SJCRH30 (cell line): ENCODE results near the gene CDK5RAP2. TPM values are rescaled to one million over a fixed set of nuclear protein-coding genes. Genes with fewer than 3 reads are reported as not detected.
A peak's percentile ranks its signal among the peaks of the same experiment; 100 is the strongest.

Experiments
- DNase-seq, 2 experiments: peaks; one replicate each; pipeline ENCODE4 v3.0.0-alpha.2; 2015 to 2020
- H3K27ac ChIP-seq: fragments of 250-450 bp; sonication (Bioruptor Pico); 2 replicates; pipeline ENCODE4 v1.5.1; 2020; ENCODE audit warnings: mild to moderate bottlenecking, moderate library complexity
- H3K27me3 ChIP-seq: fragments of 250-450 bp; sonication (Bioruptor Pico); 2 replicates; pipeline ENCODE4 v1.5.1; 2020; ENCODE audit warnings: mild to moderate bottlenecking, moderate library complexity
- H3K36me3 ChIP-seq: fragments of 250-450 bp; sonication (Bioruptor Pico); 2 replicates; pipeline ENCODE4 v1.5.1; 2020; ENCODE audit warnings: mild to moderate bottlenecking, moderate library complexity
- H3K4me1 ChIP-seq: fragments of 250-450 bp; sonication (Bioruptor Pico); 2 replicates; pipeline ENCODE4 v1.5.1; 2020; ENCODE audit warnings: mild to moderate bottlenecking, moderate library complexity
- H3K4me3 ChIP-seq: fragments of 250-450 bp; sonication (Bioruptor Pico); 2 replicates; pipeline ENCODE4 v1.5.1; 2020; ENCODE audit warnings: mild to moderate bottlenecking, moderate library complexity
- H3K9me3 ChIP-seq: fragments of 250-450 bp; sonication (Bioruptor Pico); replicated peaks from 2 replicates; pipeline ENCODE4 v1.5.1; 2020; ENCODE audit warnings: mild to moderate bottlenecking, moderate library complexity
- total RNA-seq: library from RNA; depleted of rRNA; stranded (reverse); fragments of >200 nt; shearing (Covaris generic); gene quantifications from 2 replicates; pipeline ENCODE4 v1.2.3, GENCODE V29; 2014

CDK5RAP2 gene
- total RNA-seq, 1 experiment from 2014 or later: 75.9 TPM

GRCh38 chr9:120609636-120610035, 29.7 kb upstream of the CDK5RAP2 start:
- no peak overlapping the region for H3K4me3 ChIP-seq
- no peak for DNase-seq
- no peaks in the 10 kb centered on the region for H3K27me3 ChIP-seq
- no peaks in the 10 kb centered on the region for H3K9me3 ChIP-seq
- H3K27ac ChIP-seq: no peak overlapping the region
- H3K36me3 ChIP-seq: peaks cover 4% of the 10 kb centered on the region
- no peaks in the 10 kb centered on the region for H3K4me1 ChIP-seq

GRCh38 chr9:120608421-120608820, 28.5 kb upstream of the CDK5RAP2 start:
- Histone ChIP-seq H3K27me3 (no peaks in the 10 kb centered on the region), H3K4me1 (no peaks in the 10 kb centered on the region), H3K4me3 (no peak overlapping the region), H3K36me3 (peaks cover 4% of the 10 kb centered on the region), H3K27ac (no peak overlapping the region), H3K9me3 (no peaks in the 10 kb centered on the region)
- no peak for DNase-seq

- Histone ChIP-seq H3K4me3 (no peak overlapping the region), H3K4me1 (no peaks in the 10 kb centered on the region), H3K27ac (no peak overlapping the region), H3K9me3 (no peaks in the 10 kb centered on the region), H3K27me3 (no peaks in the 10 kb centered on the region), H3K36me3 (peaks cover 4% of the 10 kb centered on the region)
- no peak for DNase-seq
Measured at GRCh38 chr9:120603591-120603990, 23.6 kb upstream of the CDK5RAP2 start.

GRCh38 chr9:120603010-120603409, 23.0 kb upstream of the CDK5RAP2 start:
- Histone ChIP-seq H3K36me3 (peaks cover 4% of the 10 kb centered on the region), H3K4me3 (no peak overlapping the region), H3K4me1 (no peaks in the 10 kb centered on the region), H3K27ac (no peak overlapping the region), H3K9me3 (no peaks in the 10 kb centered on the region), H3K27me3 (no peaks in the 10 kb centered on the region)
- DNase-seq: no peak

GRCh38 chr9:120593955-120594277, 13.9 kb upstream of the CDK5RAP2 start:
- Histone ChIP-seq H3K9me3 (no peaks in the 10 kb centered on the region), H3K4me1 (peaks cover 11% of the 10 kb centered on the region), H3K36me3 (no peaks in the 10 kb centered on the region), H3K4me3 (no peak overlapping the region), H3K27ac (no peak overlapping the region), H3K27me3 (no peaks in the 10 kb centered on the region)
- no peak for DNase-seq

GRCh38 chr9:120593250-120593954, 13.4 kb upstream of the CDK5RAP2 start:
- DNase-seq: peak in 1 of 2 experiments; percentile 33
- H3K27ac ChIP-seq: no peak overlapping the region
- no peak overlapping the region for H3K4me3 ChIP-seq
- no peaks in the 10 kb centered on the region for H3K27me3 ChIP-seq
- peaks cover 11% of the 10 kb centered on the region for H3K4me1 ChIP-seq
- H3K36me3 ChIP-seq: no peaks in the 10 kb centered on the region
- H3K9me3 ChIP-seq: no peaks in the 10 kb centered on the region

- peaks cover 14% of the 10 kb centered on the region for H3K4me1 ChIP-seq
- DNase-seq: no peak
- no peaks in the 10 kb centered on the region for H3K27me3 ChIP-seq
- no peaks in the 10 kb centered on the region for H3K9me3 ChIP-seq
- no peaks in the 10 kb centered on the region for H3K36me3 ChIP-seq
- no peak overlapping the region for H3K4me3 ChIP-seq
- no peak overlapping the region for H3K27ac ChIP-seq
Measured at GRCh38 chr9:120592210-120592609, 12.2 kb upstream of the CDK5RAP2 start.

- no peaks in the 10 kb centered on the region for H3K27me3 ChIP-seq
- DNase-seq: peak in 1 of 2 experiments; percentile 42
- H3K27ac ChIP-seq: no peak overlapping the region
- H3K36me3 ChIP-seq: no peaks in the 10 kb centered on the region
- peaks cover 22% of the 10 kb centered on the region for H3K4me1 ChIP-seq
- no peaks in the 10 kb centered on the region for H3K9me3 ChIP-seq
- no peak overlapping the region for H3K4me3 ChIP-seq
Measured at GRCh38 chr9:120587328-120587727, 7.4 kb upstream of the CDK5RAP2 start.

GRCh38 chr9:120583958-120584369, 4.0 kb upstream of the CDK5RAP2 start:
- H3K36me3 ChIP-seq: no peaks in the 10 kb centered on the region
- no peaks in the 10 kb centered on the region for H3K9me3 ChIP-seq
- peak overlapping the region; percentile 23; the same call in 1 of the 2 replicates for H3K4me3 ChIP-seq
- DNase-seq: peak; percentile 98 to 100
- peak overlapping the region; percentile 85 for H3K27ac ChIP-seq
- H3K27me3 ChIP-seq: no peaks in the 10 kb centered on the region
- peaks cover 33% of the 10 kb centered on the region for H3K4me1 ChIP-seq

GRCh38 chr9:120579139-120580050, 572 bp downstream of the CDK5RAP2 start:
- Histone ChIP-seq H3K27me3 (no peaks in the 10 kb centered on the region), H3K9me3 (no peaks in the 10 kb centered on the region), H3K27ac (peak overlapping the region; percentile 86), H3K36me3 (peaks cover 6% of the 10 kb centered on the region), H3K4me1 (peaks cover 23% of the 10 kb centered on the region), H3K4me3 (peak overlapping the region; percentile 90)
- peak; percentile 19 to 38 for DNase-seq

- peaks cover 40% of the 10 kb centered on the region for H3K36me3 ChIP-seq
- no peaks in the 10 kb centered on the region for H3K27me3 ChIP-seq
Measured at GRCh38 chr9:120574473-120574872, 5.5 kb downstream of the CDK5RAP2 start.

GRCh38 chr9:120572472-120572871, 7.5 kb downstream of the CDK5RAP2 start:
- no peak for DNase-seq
- H3K27me3 ChIP-seq: no peaks in the 10 kb centered on the region
- no peaks in the 10 kb centered on the region for H3K9me3 ChIP-seq
- H3K27ac ChIP-seq: no peak overlapping the region
- no peaks in the 10 kb centered on the region for H3K4me1 ChIP-seq
- no peak overlapping the region for H3K4me3 ChIP-seq
- peaks cover 59% of the 10 kb centered on the region for H3K36me3 ChIP-seq

More at GRCh38 chr9:120574473-120574872, 5.5 kb downstream of the CDK5RAP2 start:
- no peak overlapping the region for H3K27ac ChIP-seq
- no peaks in the 10 kb centered on the region for H3K9me3 ChIP-seq
- H3K4me1 ChIP-seq: peaks cover 5% of the 10 kb centered on the region; the same call in 1 of the 2 replicates
- no peak for DNase-seq
- no peak overlapping the region for H3K4me3 ChIP-seq

GRCh38 chr9:120571443-120572257, 8.3 kb downstream of the CDK5RAP2 start:
- Histone ChIP-seq H3K4me3 (no peak overlapping the region), H3K9me3 (no peaks in the 10 kb centered on the region), H3K36me3 (peaks cover 66% of the 10 kb centered on the region), H3K4me1 (no peaks in the 10 kb centered on the region), H3K27me3 (no peaks in the 10 kb centered on the region), H3K27ac (no peak overlapping the region)
- DNase-seq: no peak

- Histone ChIP-seq H3K4me1 (no peaks in the 10 kb centered on the region), H3K27me3 (no peaks in the 10 kb centered on the region), H3K36me3 (peaks cover 71% of the 10 kb centered on the region), H3K9me3 (no peaks in the 10 kb centered on the region), H3K27ac (no peak overlapping the region), H3K4me3 (no peak overlapping the region)
- no peak for DNase-seq
Measured at GRCh38 chr9:120570296-120570695, 9.7 kb downstream of the CDK5RAP2 start.
